Gastroesophageal sphincter (tissue), 4 donors: ENCODE measurements around the gene HOXB4. TPM values are rescaled to one million over a fixed set of nuclear protein-coding genes. Genes with fewer than 3 reads are reported as not detected.

Source experiments
- ATAC-seq: fragments of 150-250 bp; one replicate; pipeline ENCODE4 v1.9.1; 2016; ENCODE audit warnings: mild to moderate bottlenecking, moderate library complexity
- H3K27ac ChIP-seq, 4 donors: fragments of 200-600 bp; sonication (generic) in 3 of 4; 1 replicate in 3 of 4; 2 replicates in 1 of 4; pipeline ENCODE4 v1.5.1; 2016 to 2019
- H3K27me3 ChIP-seq: fragments of 200-600 bp; sonication (generic); one replicate; pipeline ENCODE4 v1.5.1; 2019
- H3K36me3 ChIP-seq, 2 donors: fragments of 200-600 bp; sonication (generic); one replicate each; pipeline ENCODE4 v1.5.1; 2019; ENCODE audit warnings: control low read depth in 1 of 2
- H3K4me1 ChIP-seq, 3 donors: fragments of 200-600 bp; sonication (generic); 1 replicate in 2 of 3; 2 replicates in 1 of 3; pipeline ENCODE4 v1.5.1; 2016 to 2019; ENCODE audit warnings: control low read depth in 2 of 3
- H3K4me3 ChIP-seq, 2 donors: fragments of 200-600 bp; sonication (generic); one replicate each; pipeline ENCODE4 v1.5.1; 2019; ENCODE audit warnings: mild to moderate bottlenecking in 1 of 2, moderate library complexity in 1 of 2
- H3K9me3 ChIP-seq, 3 donors: fragments of 200-600 bp; sonication (generic); one replicate each; pipeline ENCODE4 v1.5.1; 2017 to 2019; ENCODE audit warnings: control low read depth in 2 of 3
- EP300 ChIP-seq: sonication (generic); formaldehyde crosslinking; IDR thresholded peaks from one replicate; pipeline ENCODE4 v1.6.1; 2017; ENCODE audit warnings: antibody characterized with exemption, mild to moderate bottlenecking
- POLR2A ChIP-seq, 2 donors: fragments of 450-650 bp; IDR thresholded peaks; one replicate each; pipeline ENCODE4 v1.6.1; 2017; ENCODE audit warnings: antibody characterized with exemption in 2 of 2, mild to moderate bottlenecking in 2 of 2, moderate library complexity in 1 of 2
- POLR2AphosphoS5 ChIP-seq: sonication (generic); formaldehyde crosslinking; IDR thresholded peaks from one replicate; pipeline ENCODE4 v1.6.1; 2017; ENCODE audit warnings: antibody characterized with exemption
- WGBS, 2 donors: methylation state at CpG; one replicate each; pipeline ENCODE4 v1.1.5; 2018; ENCODE audit warnings: low coverage in 1 of 2; 5-methylcytosine and 5-hydroxymethylcytosine counted together
- total RNA-seq, 4 donors: library from RNA; depleted of rRNA; stranded (reverse); fragments of >200 nt; gene quantifications; one replicate each; pipeline ENCODE4 v1.1.0, GENCODE V29; 2016
- TF ChIP-seq, protein P1 (sequence below), 4 experiments: fragments of 200-600 bp in 2 of 4; fragments of 450-650 bp in 2 of 4; sonication (generic) in 1 of 4; IDR thresholded peaks; one replicate each; pipeline ENCODE4 v1.5.1; 2017 to 2019; ENCODE audit warnings: antibody characterized with exemption in 4 of 4, mild to moderate bottlenecking in 2 of 4, moderate library complexity in 2 of 4

HOXB4 gene
- total RNA-seq, 4 donors from 2014 or later = 3.0 to 12.9 (median 6.9) TPM

DNA sequence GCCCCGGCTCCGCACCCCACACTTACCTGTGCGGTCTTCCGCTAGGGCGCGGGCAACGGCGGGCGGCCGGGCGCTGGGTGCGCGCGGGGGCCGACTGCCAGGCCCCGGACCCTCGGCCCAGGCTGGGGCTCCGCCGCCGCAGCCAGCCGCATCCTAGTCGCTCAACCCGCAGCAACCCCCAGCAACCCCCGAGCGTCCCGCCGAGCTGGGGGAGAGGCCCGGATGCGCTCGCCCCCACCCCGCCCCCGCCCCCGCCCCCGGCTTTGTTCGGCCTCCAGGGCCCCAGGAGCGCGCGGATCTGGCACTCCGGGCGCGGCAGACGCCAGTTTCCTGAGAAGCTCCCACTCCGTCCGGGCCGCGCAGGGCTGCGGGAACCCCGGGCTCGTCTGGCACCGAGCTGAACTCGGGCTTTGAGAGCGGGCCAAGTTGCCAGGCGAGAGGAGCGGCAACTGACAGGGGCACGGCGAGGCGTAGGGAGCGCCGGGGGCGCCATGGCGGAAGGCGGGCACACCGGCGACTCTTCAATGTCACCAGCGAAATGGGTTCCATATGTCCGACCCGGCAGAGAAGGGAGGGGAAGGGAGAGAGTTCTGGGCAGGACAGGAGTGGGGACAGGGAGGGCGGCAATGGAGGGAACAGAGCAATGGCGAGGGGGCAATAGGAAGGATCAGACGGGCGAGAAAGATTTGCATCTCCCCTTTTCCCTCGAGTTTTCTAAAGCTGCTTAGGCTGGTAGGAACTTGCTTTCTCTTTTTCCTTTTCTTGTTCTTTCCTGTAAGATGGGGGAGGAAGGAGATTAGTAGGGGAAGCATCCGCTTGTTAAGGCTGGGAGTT is 13.7 kb downstream of the HOXB4 start:
- peaks cover 5 to 100% (median 73%) of the 10 kb centered on the region in 3 donors for H3K4me1 ChIP-seq
- TF ChIP-seq POLR2A (IDR thresholded peaks at IDR 0.05) (peak in 1 of 2 donors; percentile 26), POLR2AphosphoS5 (peak; percentile 45), EP300 (no peak)
- TF ChIP-seq, protein P1, sequence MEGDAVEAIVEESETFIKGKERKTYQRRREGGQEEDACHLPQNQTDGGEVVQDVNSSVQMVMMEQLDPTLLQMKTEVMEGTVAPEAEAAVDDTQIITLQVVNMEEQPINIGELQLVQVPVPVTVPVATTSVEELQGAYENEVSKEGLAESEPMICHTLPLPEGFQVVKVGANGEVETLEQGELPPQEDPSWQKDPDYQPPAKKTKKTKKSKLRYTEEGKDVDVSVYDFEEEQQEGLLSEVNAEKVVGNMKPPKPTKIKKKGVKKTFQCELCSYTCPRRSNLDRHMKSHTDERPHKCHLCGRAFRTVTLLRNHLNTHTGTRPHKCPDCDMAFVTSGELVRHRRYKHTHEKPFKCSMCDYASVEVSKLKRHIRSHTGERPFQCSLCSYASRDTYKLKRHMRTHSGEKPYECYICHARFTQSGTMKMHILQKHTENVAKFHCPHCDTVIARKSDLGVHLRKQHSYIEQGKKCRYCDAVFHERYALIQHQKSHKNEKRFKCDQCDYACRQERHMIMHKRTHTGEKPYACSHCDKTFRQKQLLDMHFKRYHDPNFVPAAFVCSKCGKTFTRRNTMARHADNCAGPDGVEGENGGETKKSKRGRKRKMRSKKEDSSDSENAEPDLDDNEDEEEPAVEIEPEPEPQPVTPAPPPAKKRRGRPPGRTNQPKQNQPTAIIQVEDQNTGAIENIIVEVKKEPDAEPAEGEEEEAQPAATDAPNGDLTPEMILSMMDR (IDR thresholded peaks at IDR 0.05) = peak in 1 of 4 experiments; percentile 13
- no peaks in the 10 kb centered on the region for H3K36me3 ChIP-seq
- peak overlapping the region; percentile 43 to 63 for H3K4me3 ChIP-seq
- peak overlapping the region; percentile 68 to 98 (median 97) for H3K27ac ChIP-seq
- H3K9me3 ChIP-seq = no peaks in the 10 kb centered on the region
- ATAC-seq = peak; percentile 66
- WGBS, 2 donors = 3% methylated on average over 9 to 17 of the region's 73 CpGs
- H3K27me3 ChIP-seq = no peaks in the 10 kb centered on the region

DNA sequence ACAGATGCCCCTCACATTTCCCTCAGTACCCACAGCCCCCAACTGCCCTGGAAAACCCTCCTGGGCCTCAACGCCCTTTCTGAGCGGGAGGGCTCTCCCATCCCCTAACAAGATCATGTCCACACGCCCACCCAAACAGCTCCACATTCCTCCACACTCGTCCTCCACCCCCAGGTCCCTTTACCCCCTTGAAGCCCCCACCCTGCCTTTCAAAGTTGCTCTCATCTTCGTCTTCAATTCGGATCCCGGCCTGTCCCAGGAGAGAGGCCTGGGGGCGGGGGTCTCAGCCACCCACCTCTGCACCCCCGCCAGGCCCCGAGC is 14.3 kb downstream of the HOXB4 start:
- no peak for ATAC-seq
- Histone ChIP-seq H3K27ac (peak overlapping the region; percentile 68 to 98 (median 97)), H3K9me3 (no peaks in the 10 kb centered on the region), H3K4me1 (peaks cover 5 to 100% (median 74%) of the 10 kb centered on the region in 3 donors), H3K36me3 (no peaks in the 10 kb centered on the region), H3K27me3 (no peaks in the 10 kb centered on the region), H3K4me3 (peak overlapping the region; percentile 43 to 63)
- 10% methylated on average over 4 of the region's 10 CpGs; no CpG with 5 or more reads in 1 of the 2 donors for WGBS, 2 donors
- TF ChIP-seq, protein P1 (IDR thresholded peaks at IDR 0.05) = no peak
- TF ChIP-seq POLR2AphosphoS5 (no peak), EP300 (no peak), POLR2A (IDR thresholded peaks at IDR 0.05) (no peak)

DNA sequence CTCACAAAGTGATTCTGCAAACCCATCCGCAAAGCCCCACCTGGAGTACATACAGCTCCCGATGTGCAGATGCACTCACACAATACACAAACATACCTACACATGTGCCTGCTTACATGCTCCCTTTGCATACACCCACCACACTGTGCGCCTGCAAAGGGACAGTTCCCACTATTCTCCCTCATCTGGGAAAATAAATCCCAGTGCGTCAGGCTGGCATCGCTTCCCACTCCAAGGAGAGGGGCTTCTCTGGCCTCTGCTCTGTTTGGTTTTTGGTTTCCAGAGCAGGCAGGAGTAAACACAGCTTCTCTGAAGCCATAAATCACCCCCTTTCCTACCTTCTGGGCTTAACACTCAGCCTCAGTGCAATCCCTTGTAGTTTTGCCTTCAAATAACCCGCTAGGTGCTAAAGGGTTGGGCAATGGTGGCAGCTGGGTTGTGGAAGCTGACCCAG is 14.7 kb downstream of the HOXB4 start:
- ATAC-seq = no peak
- WGBS, 2 donors = 30% methylated on average over 3 of the region's 6 CpGs; no CpG with 5 or more reads in 1 of the 2 donors
- H3K36me3 ChIP-seq = no peaks in the 10 kb centered on the region
- no peaks in the 10 kb centered on the region for H3K27me3 ChIP-seq
- peaks cover 5 to 100% (median 75%) of the 10 kb centered on the region in 3 donors for H3K4me1 ChIP-seq
- no peak for TF ChIP-seq POLR2A (IDR thresholded peaks at IDR 0.05)
- no peak for TF ChIP-seq EP300
- no peak for TF ChIP-seq POLR2AphosphoS5
- TF ChIP-seq, protein P1 (IDR thresholded peaks at IDR 0.05) = no peak
- H3K27ac ChIP-seq = peak overlapping the region; percentile 68 to 98 (median 97)
- peak overlapping the region; percentile 43 to 63 for H3K4me3 ChIP-seq
- no peaks in the 10 kb centered on the region for H3K9me3 ChIP-seq

DNA sequence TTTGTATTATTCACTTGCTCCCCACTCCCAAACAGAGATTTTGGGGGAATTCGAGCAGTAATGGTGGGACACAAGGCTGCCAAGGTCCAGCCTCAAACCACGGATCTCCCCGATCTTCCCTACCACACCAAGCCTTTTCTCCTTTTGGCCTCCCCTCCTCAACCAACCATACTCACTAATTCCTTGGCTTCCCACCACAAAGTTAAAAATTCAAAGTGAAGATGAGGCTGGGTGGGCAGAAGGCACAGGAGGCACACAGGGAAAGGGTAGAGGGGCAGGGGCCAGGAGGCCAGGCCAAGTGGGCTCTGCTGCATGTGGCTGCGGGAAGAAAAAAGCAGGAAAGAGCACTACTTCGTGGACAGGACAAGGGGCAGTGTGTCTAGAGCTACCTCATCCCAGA is 15.2 kb downstream of the HOXB4 start:
- Histone ChIP-seq H3K4me1 (peaks cover 5 to 100% (median 77%) of the 10 kb centered on the region in 3 donors), H3K27ac (peak overlapping the region in 3 of 4 donors; percentile 97 to 98 (median 97))

More for the DNA sequence above, 15.2 kb downstream of the HOXB4 start:
- H3K36me3 ChIP-seq = no peaks in the 10 kb centered on the region
- 15 to 37% methylated on average over 2 to 5 of the region's 5 CpGs for WGBS, 2 donors
- H3K9me3 ChIP-seq = no peaks in the 10 kb centered on the region
- TF ChIP-seq EP300 (no peak), POLR2AphosphoS5 (no peak), POLR2A (IDR thresholded peaks at IDR 0.05) (no peak)
- TF ChIP-seq, protein P1 (IDR thresholded peaks at IDR 0.05) = no peak
- H3K4me3 ChIP-seq = peak overlapping the region in 1 of 2 donors; percentile 63
- no peaks in the 10 kb centered on the region for H3K27me3 ChIP-seq
- no peak for ATAC-seq
